Forelimb muscle (tissue), 1 donor: ENCODE results near the gene PDZD7. TPM values are rescaled to one million over a fixed set of nuclear protein-coding genes. Genes with fewer than 3 reads are reported as not detected.
"Not testable (repeated sequence)": the region's sequence is repeated elsewhere in the genome, so short reads cannot be mapped to it uniquely, and the experiment has no call there.

Source experiments
- DNase-seq: peaks from one replicate; pipeline ENCODE4 v3.0.0-alpha.2; 2013; ENCODE audit warnings: low read depth
- polyA plus RNA-seq: library from polyadenylated mRNA; unstranded; fragments of 120-200 nt; gene quantifications from one replicate; pipeline ENCODE4 v1.2.1, GENCODE V29; 2013; ENCODE audit not compliant: insufficient read length

Gene PDZD7
- polyA plus RNA-seq, 1 donor = 1.6 TPM

- DNase-seq = no peak
These were observed 47.8 kb downstream of the PDZD7 start for GRCh38 chr10:100982916-100983830.

- DNase-seq = no peak
These were observed 49.7 kb downstream of the PDZD7 start for GRCh38 chr10:100981178-100981772.

GRCh38 chr10:100980711-100981110 lies 50.2 kb downstream of the PDZD7 start:
- no peak for DNase-seq

- no peak for DNase-seq
These were observed 50.6 kb downstream of the PDZD7 start for GRCh38 chr10:100980311-100980710.

- DNase-seq = no peak
These were observed 51.1 kb downstream of the PDZD7 start for GRCh38 chr10:100979791-100980272.

GRCh38 chr10:100978901-100979195 lies 52.1 kb downstream of the PDZD7 start:
- DNase-seq = no peak

- no peak for DNase-seq
These were observed 52.6 kb downstream of the PDZD7 start for GRCh38 chr10:100978121-100978900.

- DNase-seq = no peak
These were observed 53.5 kb downstream of the PDZD7 start for GRCh38 chr10:100977436-100977835.

- no peak for DNase-seq
These were observed 54.0 kb downstream of the PDZD7 start for GRCh38 chr10:100976906-100977305.

- not testable (repeated sequence) for DNase-seq
These were observed 55.5 kb downstream of the PDZD7 start for GRCh38 chr10:100975397-100975796.

- DNase-seq = no peak
These were observed 57.9 kb downstream of the PDZD7 start for GRCh38 chr10:100972904-100973535.

- no peak for DNase-seq
These were observed 58.6 kb downstream of the PDZD7 start for GRCh38 chr10:100972115-100972903.

GRCh38 chr10:100970914-100971811 lies 59.8 kb downstream of the PDZD7 start:
- no peak for DNase-seq

GRCh38 chr10:100970076-100970913 lies 60.6 kb downstream of the PDZD7 start:
- no peak for DNase-seq

GRCh38 chr10:100969187-100970075 lies 61.5 kb downstream of the PDZD7 start, which contains the start of gene SEMA4G:
SEMA4G (plus strand) TSS chr10:100969504; CDS start chr10:100972913, 3,409 bp downstream.
- DNase-seq = no peak

GRCh38 chr10:100968863-100969186 lies 62.1 kb downstream of the PDZD7 start:
- no peak for DNase-seq

- DNase-seq = no peak
These were observed 62.7 kb downstream of the PDZD7 start for GRCh38 chr10:100968062-100968736.
